ENCODE data around the gene HSD17B11. TPM values are rescaled to one million over a fixed set of nuclear protein-coding genes. Genes with fewer than 3 reads are reported as not detected.
"Not testable (repeated sequence)": the region's sequence is repeated elsewhere in the genome, so short reads cannot be mapped to it uniquely, and the experiment has no call there.

Gene HSD17B11
- polyA plus RNA-seq, 1 donor from 2014 or later, result 2.2 TPM

DNA sequence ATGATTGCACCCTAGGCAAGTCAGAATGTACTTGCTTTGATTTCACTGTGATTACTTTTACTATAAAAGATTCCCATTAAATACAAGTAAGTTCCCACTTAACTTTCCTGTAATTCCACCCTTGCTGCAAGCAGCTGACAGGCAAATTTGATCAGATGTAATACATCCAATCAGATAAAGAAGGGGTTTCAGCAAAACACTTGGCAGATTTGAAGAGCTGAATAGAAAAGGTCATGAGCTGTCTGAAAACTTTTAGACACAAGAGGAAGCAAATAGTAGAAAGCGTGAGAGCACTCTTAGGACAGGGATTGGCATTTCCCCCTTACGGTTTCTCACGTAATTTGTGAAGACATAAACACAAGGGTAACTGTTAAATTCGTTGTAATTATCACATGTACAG, 91.1 kb downstream of the HSD17B11 start:
- Histone ChIP-seq H3K9me3 (ENCODE audit: low read length) (no peaks in the 10 kb centered on the region), H3K27me3 (ENCODE audit: insufficient read depth, low read depth, low read length) (no peaks in the 10 kb centered on the region), H3K79me2 (replicated peaks; ENCODE audit: insufficient read depth, low read length) (no peaks in the 10 kb centered on the region), H2AFZ (ENCODE audit: low read depth, low read length) (no peak overlapping the region), H3K27ac (ENCODE audit: low read length) (no peak overlapping the region), H3K36me3 (ENCODE audit: insufficient read depth, low read length) (no peaks in the 10 kb centered on the region), H4K20me1 (ENCODE audit: insufficient read depth) (no peaks in the 10 kb centered on the region), H3K4me2 (ENCODE audit: low read length) (no peak overlapping the region), H3F3A (ENCODE audit: insufficient read depth, low read length, poor library complexity, severe bottlenecking) (no peaks in the 10 kb centered on the region), H3K9me2 (ENCODE audit: insufficient read depth, low read length) (no peaks in the 10 kb centered on the region), H3K4me3 (ENCODE audit: low read length) (no peak overlapping the region), H3K9ac (ENCODE audit: low read length) (no peak overlapping the region)
- no peak for TF ChIP-seq SMC3 (conservative IDR thresholded peaks at IDR 0.05; ENCODE audit: poor library complexity)
- TF ChIP-seq POLR2AphosphoS5 (IDR thresholded peaks at IDR 0.05), result no peak

DNA sequence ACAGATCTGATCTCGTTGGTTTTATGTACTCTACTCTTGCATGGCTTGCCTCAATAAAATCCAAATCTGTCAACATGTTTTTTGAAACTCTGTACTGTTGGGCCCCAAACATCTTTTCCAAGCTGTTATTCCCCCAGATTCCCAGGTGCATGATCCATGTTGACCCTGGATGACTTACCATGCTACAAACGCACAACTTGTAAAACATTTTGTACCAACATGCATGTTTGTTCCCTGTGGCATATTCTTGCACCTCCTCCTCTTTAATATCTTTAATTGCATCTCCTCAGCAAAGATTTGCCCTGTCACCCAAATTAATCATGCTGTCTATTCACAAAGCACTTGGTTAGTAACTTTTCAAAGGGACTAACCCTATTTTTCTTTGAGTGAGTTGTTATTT, 92.6 kb downstream of the HSD17B11 start:
- no peaks in the 10 kb centered on the region for H4K20me1 ChIP-seq (ENCODE audit: insufficient read depth)
- no peak overlapping the region for H3K27ac ChIP-seq (ENCODE audit: low read length)
- TF ChIP-seq SMC3 (conservative IDR thresholded peaks at IDR 0.05; ENCODE audit: poor library complexity) (no peak), EP300 (conservative IDR thresholded peaks at IDR 0.05; ENCODE audit: poor library complexity, severe bottlenecking) (no peak)
- TF ChIP-seq, protein P1, sequence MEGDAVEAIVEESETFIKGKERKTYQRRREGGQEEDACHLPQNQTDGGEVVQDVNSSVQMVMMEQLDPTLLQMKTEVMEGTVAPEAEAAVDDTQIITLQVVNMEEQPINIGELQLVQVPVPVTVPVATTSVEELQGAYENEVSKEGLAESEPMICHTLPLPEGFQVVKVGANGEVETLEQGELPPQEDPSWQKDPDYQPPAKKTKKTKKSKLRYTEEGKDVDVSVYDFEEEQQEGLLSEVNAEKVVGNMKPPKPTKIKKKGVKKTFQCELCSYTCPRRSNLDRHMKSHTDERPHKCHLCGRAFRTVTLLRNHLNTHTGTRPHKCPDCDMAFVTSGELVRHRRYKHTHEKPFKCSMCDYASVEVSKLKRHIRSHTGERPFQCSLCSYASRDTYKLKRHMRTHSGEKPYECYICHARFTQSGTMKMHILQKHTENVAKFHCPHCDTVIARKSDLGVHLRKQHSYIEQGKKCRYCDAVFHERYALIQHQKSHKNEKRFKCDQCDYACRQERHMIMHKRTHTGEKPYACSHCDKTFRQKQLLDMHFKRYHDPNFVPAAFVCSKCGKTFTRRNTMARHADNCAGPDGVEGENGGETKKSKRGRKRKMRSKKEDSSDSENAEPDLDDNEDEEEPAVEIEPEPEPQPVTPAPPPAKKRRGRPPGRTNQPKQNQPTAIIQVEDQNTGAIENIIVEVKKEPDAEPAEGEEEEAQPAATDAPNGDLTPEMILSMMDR (IDR thresholded peaks at IDR 0.05; ENCODE audit: poor library complexity, severe bottlenecking), result no peak
- TF ChIP-seq, protein P2, sequence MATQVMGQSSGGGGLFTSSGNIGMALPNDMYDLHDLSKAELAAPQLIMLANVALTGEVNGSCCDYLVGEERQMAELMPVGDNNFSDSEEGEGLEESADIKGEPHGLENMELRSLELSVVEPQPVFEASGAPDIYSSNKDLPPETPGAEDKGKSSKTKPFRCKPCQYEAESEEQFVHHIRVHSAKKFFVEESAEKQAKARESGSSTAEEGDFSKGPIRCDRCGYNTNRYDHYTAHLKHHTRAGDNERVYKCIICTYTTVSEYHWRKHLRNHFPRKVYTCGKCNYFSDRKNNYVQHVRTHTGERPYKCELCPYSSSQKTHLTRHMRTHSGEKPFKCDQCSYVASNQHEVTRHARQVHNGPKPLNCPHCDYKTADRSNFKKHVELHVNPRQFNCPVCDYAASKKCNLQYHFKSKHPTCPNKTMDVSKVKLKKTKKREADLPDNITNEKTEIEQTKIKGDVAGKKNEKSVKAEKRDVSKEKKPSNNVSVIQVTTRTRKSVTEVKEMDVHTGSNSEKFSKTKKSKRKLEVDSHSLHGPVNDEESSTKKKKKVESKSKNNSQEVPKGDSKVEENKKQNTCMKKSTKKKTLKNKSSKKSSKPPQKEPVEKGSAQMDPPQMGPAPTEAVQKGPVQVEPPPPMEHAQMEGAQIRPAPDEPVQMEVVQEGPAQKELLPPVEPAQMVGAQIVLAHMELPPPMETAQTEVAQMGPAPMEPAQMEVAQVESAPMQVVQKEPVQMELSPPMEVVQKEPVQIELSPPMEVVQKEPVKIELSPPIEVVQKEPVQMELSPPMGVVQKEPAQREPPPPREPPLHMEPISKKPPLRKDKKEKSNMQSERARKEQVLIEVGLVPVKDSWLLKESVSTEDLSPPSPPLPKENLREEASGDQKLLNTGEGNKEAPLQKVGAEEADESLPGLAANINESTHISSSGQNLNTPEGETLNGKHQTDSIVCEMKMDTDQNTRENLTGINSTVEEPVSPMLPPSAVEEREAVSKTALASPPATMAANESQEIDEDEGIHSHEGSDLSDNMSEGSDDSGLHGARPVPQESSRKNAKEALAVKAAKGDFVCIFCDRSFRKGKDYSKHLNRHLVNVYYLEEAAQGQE (IDR thresholded peaks at IDR 0.05; ENCODE audit: borderline replicate concordance), result no peak
- no peak overlapping the region for H2AFZ ChIP-seq (ENCODE audit: low read depth, low read length)
- no peaks in the 10 kb centered on the region for H3K9me3 ChIP-seq (ENCODE audit: low read length)
- no peaks in the 10 kb centered on the region for H3F3A ChIP-seq (ENCODE audit: insufficient read depth, low read length, poor library complexity, severe bottlenecking)
- no peaks in the 10 kb centered on the region for H3K9me2 ChIP-seq (ENCODE audit: insufficient read depth, low read length)
- no peaks in the 10 kb centered on the region for H3K27me3 ChIP-seq (ENCODE audit: insufficient read depth, low read depth, low read length)
- no peaks in the 10 kb centered on the region for H3K36me3 ChIP-seq (ENCODE audit: insufficient read depth, low read length)
- H3K4me3 ChIP-seq (ENCODE audit: low read length), result no peak overlapping the region
- no peaks in the 10 kb centered on the region for H3K79me2 ChIP-seq (replicated peaks; ENCODE audit: insufficient read depth, low read length)
- no peak overlapping the region for H3K4me2 ChIP-seq (ENCODE audit: low read length)
- H3K9ac ChIP-seq (ENCODE audit: low read length), result no peak overlapping the region

DNA sequence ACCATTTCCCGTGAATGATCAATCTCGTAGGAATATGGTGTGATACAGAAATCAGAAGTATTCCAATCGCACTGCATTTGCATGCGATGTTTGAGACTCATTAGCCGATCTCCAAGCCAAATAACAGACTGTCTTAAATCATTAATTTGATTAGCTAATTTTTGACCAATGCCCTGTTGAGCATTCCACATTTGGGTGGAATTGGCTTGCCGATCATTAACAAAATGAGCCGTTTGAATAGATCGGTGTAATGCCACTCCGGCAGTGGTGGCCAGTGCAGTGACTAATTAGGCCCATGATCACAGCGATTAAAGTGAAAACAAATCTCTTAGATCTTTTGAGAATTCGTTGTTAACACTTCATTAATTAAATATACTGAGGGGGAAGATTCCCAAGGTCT, 96.1 kb downstream of the HSD17B11 start:
- H3K27ac ChIP-seq (ENCODE audit: low read length); H3K9me3 ChIP-seq (ENCODE audit: low read length); H3K4me3 ChIP-seq (ENCODE audit: low read length); H3K27me3 ChIP-seq (ENCODE audit: insufficient read depth, low read depth, low read length); H2AFZ ChIP-seq (ENCODE audit: low read depth, low read length); H3F3A ChIP-seq (ENCODE audit: insufficient read depth, low read length, poor library complexity, severe bottlenecking); H3K4me2 ChIP-seq (ENCODE audit: low read length); H3K9me2 ChIP-seq (ENCODE audit: insufficient read depth, low read length); H3K79me2 ChIP-seq (replicated peaks; ENCODE audit: insufficient read depth, low read length); H3K9ac ChIP-seq (ENCODE audit: low read length); H4K20me1 ChIP-seq (ENCODE audit: insufficient read depth); H3K36me3 ChIP-seq (ENCODE audit: insufficient read depth, low read length): not testable (repeated sequence)

DNA sequence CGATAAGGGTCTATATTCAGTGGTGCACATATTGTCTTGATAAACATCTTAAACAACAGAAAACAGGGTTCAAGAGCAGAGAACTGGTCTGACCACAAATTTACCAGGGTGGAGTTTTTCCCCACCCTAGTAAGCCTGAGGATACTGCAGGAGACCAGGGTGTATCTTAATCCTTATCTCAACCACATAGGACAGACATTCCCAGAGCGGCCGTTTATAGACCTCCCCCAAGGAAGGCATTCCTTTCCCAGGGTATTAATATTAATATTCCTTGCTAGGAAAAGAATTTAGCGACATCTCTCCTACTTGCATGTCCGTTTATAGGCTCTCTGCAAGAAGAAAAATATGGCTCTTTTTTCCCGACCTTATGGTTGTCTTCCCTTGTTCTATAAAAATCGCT, 97.1 kb downstream of the HSD17B11 start:
- H3K4me2 ChIP-seq (ENCODE audit: low read length); H3K9ac ChIP-seq (ENCODE audit: low read length); H2AFZ ChIP-seq (ENCODE audit: low read depth, low read length); H4K20me1 ChIP-seq (ENCODE audit: insufficient read depth); H3K79me2 ChIP-seq (replicated peaks; ENCODE audit: insufficient read depth, low read length); H3F3A ChIP-seq (ENCODE audit: insufficient read depth, low read length, poor library complexity, severe bottlenecking); H3K27ac ChIP-seq (ENCODE audit: low read length); H3K9me2 ChIP-seq (ENCODE audit: insufficient read depth, low read length); H3K4me3 ChIP-seq (ENCODE audit: low read length); H3K36me3 ChIP-seq (ENCODE audit: insufficient read depth, low read length); H3K27me3 ChIP-seq (ENCODE audit: insufficient read depth, low read depth, low read length); H3K9me3 ChIP-seq (ENCODE audit: low read length): not testable (repeated sequence)
